Fibroblast of pulmonary artery (primary cell): ENCODE results near the gene EP300.
"Not testable (repeated sequence)": the region's sequence is repeated elsewhere in the genome, so short reads cannot be mapped to it uniquely, and the experiment has no call there.

Source experiments
- DNase-seq: peaks from one replicate; pipeline ENCODE4 v3.0.0-alpha.2; 2010; ENCODE audit warnings: low read depth
- H3K4me3 ChIP-seq: replicated peaks from 2 replicates; pipeline ENCODE4 v1.5.1; 2011; ENCODE audit warnings: low read depth, mild to moderate bottlenecking, control low read depth, low read length, moderate library complexity
- TF ChIP-seq, protein P1 (sequence below): IDR thresholded peaks from 2 replicates; pipeline ENCODE4 v1.5.1; 2011; ENCODE audit warnings: mild to moderate bottlenecking, control low read depth, low read length, inconsistent platforms; ENCODE audit errors: missing control alignments

EP300 gene

DNA sequence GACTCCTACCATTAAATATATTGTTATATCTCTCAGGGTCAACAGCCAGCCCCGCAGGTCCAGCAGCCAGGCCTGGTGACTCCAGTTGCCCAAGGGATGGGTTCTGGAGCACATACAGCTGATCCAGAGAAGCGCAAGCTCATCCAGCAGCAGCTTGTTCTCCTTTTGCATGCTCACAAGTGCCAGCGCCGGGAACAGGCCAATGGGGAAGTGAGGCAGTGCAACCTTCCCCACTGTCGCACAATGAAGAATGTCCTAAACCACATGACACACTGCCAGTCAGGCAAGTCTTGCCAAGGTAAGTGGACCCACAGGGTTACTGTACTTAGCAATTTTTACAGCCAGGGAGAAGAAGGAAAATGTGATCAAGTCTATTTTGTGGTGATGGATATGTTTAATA, 35.1 kb downstream of the EP300 start:
- H3K4me3 ChIP-seq: no peak overlapping the region
- TF ChIP-seq, protein P1, sequence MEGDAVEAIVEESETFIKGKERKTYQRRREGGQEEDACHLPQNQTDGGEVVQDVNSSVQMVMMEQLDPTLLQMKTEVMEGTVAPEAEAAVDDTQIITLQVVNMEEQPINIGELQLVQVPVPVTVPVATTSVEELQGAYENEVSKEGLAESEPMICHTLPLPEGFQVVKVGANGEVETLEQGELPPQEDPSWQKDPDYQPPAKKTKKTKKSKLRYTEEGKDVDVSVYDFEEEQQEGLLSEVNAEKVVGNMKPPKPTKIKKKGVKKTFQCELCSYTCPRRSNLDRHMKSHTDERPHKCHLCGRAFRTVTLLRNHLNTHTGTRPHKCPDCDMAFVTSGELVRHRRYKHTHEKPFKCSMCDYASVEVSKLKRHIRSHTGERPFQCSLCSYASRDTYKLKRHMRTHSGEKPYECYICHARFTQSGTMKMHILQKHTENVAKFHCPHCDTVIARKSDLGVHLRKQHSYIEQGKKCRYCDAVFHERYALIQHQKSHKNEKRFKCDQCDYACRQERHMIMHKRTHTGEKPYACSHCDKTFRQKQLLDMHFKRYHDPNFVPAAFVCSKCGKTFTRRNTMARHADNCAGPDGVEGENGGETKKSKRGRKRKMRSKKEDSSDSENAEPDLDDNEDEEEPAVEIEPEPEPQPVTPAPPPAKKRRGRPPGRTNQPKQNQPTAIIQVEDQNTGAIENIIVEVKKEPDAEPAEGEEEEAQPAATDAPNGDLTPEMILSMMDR: no peak
- no peak for DNase-seq

DNA sequence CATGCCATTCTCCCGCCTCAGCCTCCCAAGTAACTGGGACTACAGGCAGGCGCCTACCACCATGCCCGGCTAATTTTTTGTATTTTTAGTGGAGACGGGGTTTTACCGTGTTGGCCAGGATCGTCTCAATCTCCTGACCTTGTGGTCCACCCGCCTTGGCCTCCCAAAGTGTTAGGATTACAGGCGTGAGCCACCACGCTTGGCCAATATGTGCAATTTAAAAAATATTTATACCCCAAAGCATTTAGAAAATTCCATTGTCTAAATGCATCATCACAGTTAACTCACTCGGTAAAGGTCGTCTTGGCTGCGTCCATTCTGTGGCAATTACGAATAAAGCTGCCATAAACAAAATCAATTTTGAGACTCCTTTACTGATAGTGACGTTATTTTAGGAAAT, 36.2 kb downstream of the EP300 start:
- DNase-seq: no peak
- no peak overlapping the region for H3K4me3 ChIP-seq
- TF ChIP-seq, protein P1: no peak

DNA sequence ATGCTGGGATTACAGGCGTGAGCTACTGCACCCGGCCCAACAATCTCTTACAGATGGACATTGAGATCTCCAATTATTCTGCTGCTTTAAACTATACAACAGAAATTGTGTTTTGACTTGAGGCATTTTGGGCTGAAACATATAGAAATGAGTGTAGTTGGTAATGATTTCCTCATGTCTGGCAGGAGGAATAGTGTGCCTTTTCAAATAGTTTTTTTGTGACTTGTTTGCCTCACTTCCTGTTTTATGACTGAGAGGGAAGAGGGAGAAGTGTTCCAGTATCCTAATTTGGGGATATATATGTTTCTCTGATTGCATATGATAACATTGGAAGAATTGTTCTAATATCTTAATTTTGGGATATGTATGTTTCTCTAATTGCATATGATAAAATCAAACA, 40.2 kb downstream of the EP300 start:
- TF ChIP-seq, protein P1: no peak
- no peak for DNase-seq
- H3K4me3 ChIP-seq: no peak overlapping the region

DNA sequence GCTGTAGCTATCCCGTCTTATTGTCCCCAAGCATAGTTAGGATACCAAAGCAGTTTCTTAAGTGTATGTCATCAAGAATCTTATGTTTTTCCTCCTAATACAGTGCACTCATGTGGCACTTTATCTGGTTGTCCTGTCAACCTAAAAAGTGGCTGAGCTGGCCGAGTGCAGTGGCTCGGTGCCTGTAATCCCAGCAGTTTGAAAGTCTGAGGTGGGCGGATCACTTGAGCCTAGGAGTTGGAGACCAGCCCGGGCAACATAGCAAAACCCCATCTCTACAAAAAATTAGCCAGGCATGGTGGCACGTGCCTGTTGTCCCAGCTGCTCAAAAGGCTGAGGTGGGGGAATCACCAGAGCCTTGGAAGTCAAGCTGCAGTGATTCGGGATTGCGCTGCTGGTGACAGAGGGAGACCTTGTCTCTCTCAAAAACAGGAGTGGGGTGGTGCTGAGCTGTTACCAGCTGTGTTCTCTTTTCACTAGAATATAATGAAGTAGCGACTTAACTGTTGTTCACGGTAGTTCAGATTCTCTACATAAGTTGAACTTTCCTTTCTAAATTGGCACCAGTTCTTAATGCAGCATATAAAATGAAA, 48.1 kb downstream of the EP300 start:
- DNase-seq: no peak
- TF ChIP-seq, protein P1: no peak
- H3K4me3 ChIP-seq: no peak overlapping the region

DNA sequence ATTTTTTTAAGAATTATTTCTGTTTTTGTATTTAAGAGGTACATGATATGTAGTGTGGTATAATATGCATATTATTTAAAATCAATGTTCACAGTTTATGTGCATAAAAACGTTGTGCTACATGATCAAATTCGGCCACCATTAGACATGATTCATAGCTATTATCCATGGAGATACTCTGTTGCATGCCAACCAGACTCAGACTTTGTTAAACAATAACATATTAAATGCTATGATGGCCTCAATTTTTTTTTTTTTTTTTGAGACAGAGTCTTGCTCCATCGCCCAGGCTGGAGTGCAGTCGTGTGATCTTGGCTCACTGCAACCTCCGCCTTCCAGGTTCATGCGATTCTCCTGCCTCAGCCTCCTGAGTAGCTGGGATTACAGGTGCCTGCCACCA, 53.5 kb downstream of the EP300 start:
- not testable (repeated sequence) for H3K4me3 ChIP-seq, DNase-seq

DNA sequence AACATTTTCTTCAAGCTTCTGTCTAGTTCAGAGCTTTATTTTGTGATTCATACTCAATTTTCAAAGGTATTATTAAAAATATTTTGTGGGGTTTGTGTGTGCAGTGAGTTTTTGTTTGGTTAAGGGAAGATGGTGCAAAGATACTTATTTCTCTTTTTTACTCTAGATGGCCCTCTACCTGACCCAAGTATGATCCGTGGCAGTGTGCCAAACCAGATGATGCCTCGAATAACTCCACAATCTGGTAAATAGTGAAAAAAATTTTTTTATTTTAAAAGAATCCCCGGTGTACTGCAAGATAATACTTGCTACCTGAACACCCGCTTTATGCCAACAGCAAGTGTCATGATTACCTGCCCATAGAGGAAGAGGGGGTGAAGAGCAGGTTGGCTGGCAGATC, 54.2 kb downstream of the EP300 start:
- TF ChIP-seq, protein P1: no peak
- no peak overlapping the region for H3K4me3 ChIP-seq
- DNase-seq: peak; percentile 3

DNA sequence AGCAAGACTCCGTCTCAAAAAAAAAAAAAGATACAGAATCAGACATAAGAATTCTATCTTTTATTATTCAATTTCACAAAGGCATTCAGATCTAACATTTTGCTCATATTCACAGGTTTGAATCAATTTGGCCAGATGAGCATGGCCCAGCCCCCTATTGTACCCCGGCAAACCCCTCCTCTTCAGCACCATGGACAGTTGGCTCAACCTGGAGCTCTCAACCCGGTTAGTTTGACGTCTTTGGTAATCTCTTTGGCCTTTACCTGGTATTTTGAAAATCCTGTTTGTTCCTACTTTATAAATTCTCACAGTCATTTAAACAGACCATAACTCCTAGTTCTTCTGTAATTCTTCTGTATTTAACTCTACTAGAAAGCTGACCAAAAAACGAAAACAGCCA, 55.3 kb downstream of the EP300 start:
- TF ChIP-seq, protein P1: no peak
- H3K4me3 ChIP-seq: no peak overlapping the region
- no peak for DNase-seq
